HepG2 (cell line): ENCODE results near the gene PMPCB. TPM values are rescaled to one million over a fixed set of nuclear protein-coding genes. Genes with fewer than 3 reads are reported as not detected.

Experiments
- BORCS8-MEF2B ChIP-seq: sonication (generic); formaldehyde crosslinking; IDR thresholded peaks from 2 replicates; pipeline ENCODE4 v1.8.0; 2022; ENCODE audit warnings: mild to moderate bottlenecking, missing genetic modification reagents
- FOXC1 ChIP-seq: sonication (generic); formaldehyde crosslinking; IDR thresholded peaks from 2 replicates; pipeline ENCODE4 v1.8.0; 2022; ENCODE audit warnings: mild to moderate bottlenecking, missing genetic modification reagents, borderline replicate concordance
- GABPA ChIP-seq, 2 experiments: IDR thresholded peaks; 2 replicates each; pipeline ENCODE4 v1.6.1; 2011 to 2016; ENCODE audit warnings: low read depth in 2 of 2, low read length in 1 of 2, missing biosample characterization in 1 of 2, missing genetic modification characterization in 1 of 2
- GRHL1 ChIP-seq: sonication (generic); formaldehyde crosslinking; conservative IDR thresholded peaks from 2 replicates; pipeline ENCODE4 v1.8.0; 2022; ENCODE audit warnings: missing genetic modification reagents
- GTF3A ChIP-seq: sonication (generic); formaldehyde crosslinking; conservative IDR thresholded peaks from 2 replicates; pipeline ENCODE4 v1.4.0; 2020; ENCODE audit warnings: mild to moderate bottlenecking, missing genetic modification reagents
- HMGXB3 ChIP-seq: sonication (generic); formaldehyde crosslinking; IDR thresholded peaks from 2 replicates; pipeline ENCODE4 v1.4.0; 2020; ENCODE audit warnings: missing genetic modification reagents, borderline replicate concordance
- IRX3 ChIP-seq: sonication (generic); formaldehyde crosslinking; IDR thresholded peaks from 2 replicates; pipeline ENCODE4 v1.8.1; 2023; ENCODE audit warnings: mild to moderate bottlenecking, low read depth, missing genetic modification reagents, borderline replicate concordance
- KMT2B ChIP-seq: IDR thresholded peaks from 2 replicates; pipeline ENCODE4 v1.6.1; 2016; ENCODE audit warnings: missing genetic modification reagents, missing compliant biosample characterization
- MLLT10 ChIP-seq: sonication (generic); formaldehyde crosslinking; IDR thresholded peaks from 2 replicates; pipeline ENCODE4 v1.4.0; 2020; ENCODE audit warnings: missing genetic modification reagents
- MTA3 ChIP-seq: sonication (generic); formaldehyde crosslinking; IDR thresholded peaks from 2 replicates; pipeline ENCODE4 v1.4.0; 2020; ENCODE audit warnings: missing genetic modification reagents
- PHF8 ChIP-seq: sonication (generic); formaldehyde crosslinking; IDR thresholded peaks from 2 replicates; pipeline ENCODE4 v1.5.0; 2020; ENCODE audit warnings: missing genetic modification reagents
- SUZ12 ChIP-seq: fragments of 150-350 bp; IDR thresholded peaks from 2 replicates; pipeline ENCODE4 v1.6.1; 2014; ENCODE audit warnings: low read depth, low read length
- TCF12 ChIP-seq, 2 experiments: fragments of 450-650 bp in 1 of 2; sonication (generic) in 1 of 2; formaldehyde crosslinking in 1 of 2; IDR thresholded peaks; 2 replicates each; pipeline versions ENCODE4 v1.6.1 to v1.8.0; 2017 to 2022; ENCODE audit warnings: antibody characterized with exemption in 1 of 2, mild to moderate bottlenecking in 1 of 2, missing genetic modification reagents in 1 of 2, moderate library complexity in 1 of 2
- TIGD3 ChIP-seq: sonication (generic); formaldehyde crosslinking; IDR thresholded peaks from 2 replicates; pipeline ENCODE4 v1.5.1; 2020; ENCODE audit warnings: mild to moderate bottlenecking, missing genetic modification reagents, borderline replicate concordance
- ZKSCAN8 ChIP-seq: IDR thresholded peaks from 2 replicates; pipeline ENCODE4 v1.6.1; 2016; ENCODE audit warnings: borderline replicate concordance, missing genetic modification reagents, missing compliant biosample characterization
- ZNF331 ChIP-seq: sonication (generic); formaldehyde crosslinking; IDR thresholded peaks from 2 replicates; pipeline ENCODE4 v1.4.0; 2020; ENCODE audit warnings: missing genetic modification reagents
- ZNF512 ChIP-seq: sonication (generic); formaldehyde crosslinking; IDR thresholded peaks from 2 replicates; pipeline ENCODE4 v1.4.0; 2020; ENCODE audit warnings: mild to moderate bottlenecking, missing genetic modification reagents
- ZNF572 ChIP-seq: sonication (generic); formaldehyde crosslinking; IDR thresholded peaks from 2 replicates; pipeline ENCODE4 v1.5.1; 2020; ENCODE audit warnings: mild to moderate bottlenecking, missing genetic modification reagents
- ZNF841 ChIP-seq: sonication (generic); formaldehyde crosslinking; IDR thresholded peaks from 2 replicates; pipeline ENCODE4 v1.8.1; 2023; ENCODE audit warnings: missing genetic modification reagents, borderline replicate concordance
- polyA plus RNA-seq, 8 experiments: library from polyadenylated mRNA; depleted of rRNA in 3 of 8; stranded (reverse) in 7 of 8; unstranded in 1 of 8; fragments of >200 nt; fragmentation: Illumina TruSeq in 4 of 8; extraction: Trizol in 4 of 8; gene quantifications; 2 replicates each; pipeline versions ENCODE4 v1.2.1 to v1.2.3, GENCODE V29; 2011 to 2016; ENCODE audit warnings: low read depth in 4 of 8, missing spikeins in 1 of 8, mixed read lengths in 1 of 8; ENCODE audit not compliant: insufficient read depth in 1 of 8
- total RNA-seq, 5 experiments: library from RNA; depleted of rRNA; stranded (reverse); fragments of >200 nt; fragmentation: Illumina TruSeq; extraction: Trizol; gene quantifications; 2 replicates each; pipeline ENCODE4 v1.2.3, GENCODE V29; 2016; ENCODE audit warnings: low read depth in 1 of 5

Gene PMPCB
- total and polyA plus RNA-seq, 2 of the 13 experiments (the other 11 are each of a cell fraction or from before 2014, with no cell fraction given): 80.8 to 124 TPM

GRCh38 chr7:103347507-103348267 is 50.5 kb downstream of the PMPCB start, which contains the start of gene PSMC2 (continued):
- TF ChIP-seq ZNF512 (CRISPR knock-in tag) (no peak), MTA3 (CRISPR knock-in tag) (no peak), ZNF572 (0 out of 2 replicates have a peak, but pooled peaks have one; percentile 52), MLLT10 (CRISPR knock-in tag) (no peak), TIGD3 (no peak), KMT2B (CRISPR knock-in tag) (peak; percentile 94), ZKSCAN8 (CRISPR knock-in tag) (0 out of 2 replicates have a peak, but pooled peaks have one; percentile 29), ZNF331 (peak; percentile 78), TCF12 (IDR thresholded peaks at IDR 0.05) (no peak), TCF12 (CRISPR knock-in tag; IDR thresholded peaks at IDR 0.05) (no peak), BORCS8-MEF2B (CRISPR knock-in tag) (no peak), PHF8 (CRISPR knock-in tag) (peak; percentile 91), FOXC1 (CRISPR knock-in tag) (peak; percentile 71; the same call in 1 of the 2 replicates), SUZ12 (no peak), IRX3 (CRISPR knock-in tag) (no peak), GTF3A (CRISPR knock-in tag) (0 out of 2 replicates have a peak, but pooled peaks have one; percentile 5), GRHL1 (CRISPR knock-in tag) (no peak), ZNF841 (no peak), GABPA (IDR thresholded peaks at IDR 0.05; ENCODE audit: low read depth, low read length) (peak; percentile 91), GABPA (CRISPR knock-in tag; IDR thresholded peaks at IDR 0.05; ENCODE audit: low read depth) (peak; percentile 99), HMGXB3 (CRISPR knock-in tag) (peak; percentile 71)
